HEK293T (cell line): ENCODE measurements around the gene TP53.

Experiments used
- CTCF ChIA-PET: fragments of 350-600 bp; formaldehyde crosslinking; extraction: SDS; loops from one replicate; lab custom pipeline; 2021; ENCODE audit warnings: antibody characterized with exemption, inconsistent platforms; lab: Yijun Ruan, JAX
- POLR2A ChIA-PET: fragments of 350-600 bp; formaldehyde crosslinking; extraction: SDS; loops from one replicate; lab custom pipeline; 2020; ENCODE audit warnings: antibody characterized with exemption, inconsistent platforms; lab: Yijun Ruan, JAX
- DNase-seq: peaks from one replicate; pipeline ENCODE4 v3.0.0; 2012; ENCODE audit warnings: mixed read lengths; ENCODE audit errors: extremely low spot score
- ARNT ChIP-seq: fragments of 450-650 bp; IDR thresholded peaks from 2 replicates; pipeline ENCODE4 v1.6.1; 2017; ENCODE audit warnings: mild to moderate bottlenecking
- BHLHE40 ChIP-seq: fragments of 450-650 bp; IDR thresholded peaks from 2 replicates; pipeline ENCODE4 v1.6.1; 2016; ENCODE audit warnings: mild to moderate bottlenecking, moderate library complexity, borderline replicate concordance
- CTBP1 ChIP-seq: fragments of 450-650 bp; IDR thresholded peaks from 2 replicates; pipeline ENCODE4 v1.6.1; 2016; ENCODE audit warnings: borderline replicate concordance
- ELF4 ChIP-seq: fragments of 450-650 bp; IDR thresholded peaks from 2 replicates; pipeline ENCODE4 v1.6.1; 2017; ENCODE audit warnings: antibody characterized with exemption
- FOXA1 ChIP-seq: fragments of 450-650 bp; IDR thresholded peaks from 2 replicates; pipeline ENCODE4 v1.6.1; 2016; ENCODE audit warnings: mild to moderate bottlenecking
- FOXK2 ChIP-seq: fragments of 450-650 bp; IDR thresholded peaks from 2 replicates; pipeline ENCODE4 v1.6.1; 2016; ENCODE audit warnings: mild to moderate bottlenecking
- FOXM1 ChIP-seq: fragments of 450-650 bp; IDR thresholded peaks from 2 replicates; pipeline ENCODE4 v1.6.1; 2017; ENCODE audit warnings: mild to moderate bottlenecking, borderline replicate concordance
- HDGF ChIP-seq: fragments of 450-650 bp; IDR thresholded peaks from 2 replicates; pipeline ENCODE4 v1.6.1; 2017; ENCODE audit warnings: antibody characterized with exemption, borderline replicate concordance
- L3MBTL2 ChIP-seq: fragments of 450-650 bp; conservative IDR thresholded peaks from 2 replicates; pipeline ENCODE4 v1.6.1; 2016; ENCODE audit warnings: mild to moderate bottlenecking
- LEF1 ChIP-seq: fragments of 450-650 bp; IDR thresholded peaks from 2 replicates; pipeline ENCODE4 v1.6.1; 2017; ENCODE audit warnings: mild to moderate bottlenecking, borderline replicate concordance
- NFRKB ChIP-seq: fragments of 450-650 bp; IDR thresholded peaks from 2 replicates; pipeline ENCODE4 v1.6.1; 2016; ENCODE audit warnings: mild to moderate bottlenecking, moderate library complexity
- SP1 ChIP-seq: fragments of 450-650 bp; IDR thresholded peaks from 2 replicates; pipeline ENCODE4 v1.6.1; 2017
- SUZ12 ChIP-seq: fragments of 450-650 bp; IDR thresholded peaks from 2 replicates; pipeline ENCODE4 v1.6.1; 2016; ENCODE audit warnings: mild to moderate bottlenecking
- TARDBP ChIP-seq: fragments of 450-650 bp; IDR thresholded peaks from 2 replicates; pipeline ENCODE4 v1.6.1; 2016
- ZNF384 ChIP-seq: fragments of 450-650 bp; IDR thresholded peaks from 2 replicates; pipeline ENCODE4 v1.6.1; 2016
- TF ChIP-seq, protein P1 (sequence below): fragments of 450-650 bp; IDR thresholded peaks from 2 replicates; pipeline ENCODE4 v1.6.1; 2016

The TP53 gene

DNA sequence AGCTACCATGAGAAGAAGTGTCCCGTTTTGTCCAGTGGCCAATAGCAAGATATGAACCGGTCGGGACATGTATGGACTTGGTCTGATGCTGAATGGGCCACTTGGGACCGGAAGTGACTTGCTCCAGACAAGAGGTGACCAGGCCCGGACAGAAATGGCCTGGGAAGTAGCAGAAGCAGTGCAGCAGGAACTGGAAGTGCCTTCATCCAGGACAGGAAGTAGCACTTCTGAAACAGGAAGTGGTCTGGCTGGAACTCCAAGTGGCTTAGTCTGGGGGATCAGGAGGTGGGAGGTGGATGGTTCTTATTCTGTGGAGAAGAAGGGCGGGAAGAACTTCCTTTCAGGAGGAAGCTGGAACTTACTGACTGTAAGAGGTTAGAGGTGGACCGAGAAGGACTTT lies 23.0 kb upstream of the TP53 start:
- DNase-seq: no peak
- TF ChIP-seq BHLHE40: no peak
- no peak for TF ChIP-seq FOXA1
- TF ChIP-seq HDGF: no peak
- no peak for TF ChIP-seq L3MBTL2
- no peak for TF ChIP-seq FOXK2
- no peak for TF ChIP-seq SP1
- TF ChIP-seq NFRKB: no peak
- no peak for TF ChIP-seq ARNT
- TF ChIP-seq TARDBP: no peak
- TF ChIP-seq SUZ12: no peak
- TF ChIP-seq FOXM1: no peak
- no peak for TF ChIP-seq ELF4
- no peak for TF ChIP-seq ZNF384
- CTCF ChIA-PET: no interaction called here
- POLR2A ChIA-PET: interaction anchor here (3.0 kb wide), 1 partner anchor 23 kb away, joined by 8 read pairs; the partner anchor contains the start of genes TP53 and WRAP53

DNA sequence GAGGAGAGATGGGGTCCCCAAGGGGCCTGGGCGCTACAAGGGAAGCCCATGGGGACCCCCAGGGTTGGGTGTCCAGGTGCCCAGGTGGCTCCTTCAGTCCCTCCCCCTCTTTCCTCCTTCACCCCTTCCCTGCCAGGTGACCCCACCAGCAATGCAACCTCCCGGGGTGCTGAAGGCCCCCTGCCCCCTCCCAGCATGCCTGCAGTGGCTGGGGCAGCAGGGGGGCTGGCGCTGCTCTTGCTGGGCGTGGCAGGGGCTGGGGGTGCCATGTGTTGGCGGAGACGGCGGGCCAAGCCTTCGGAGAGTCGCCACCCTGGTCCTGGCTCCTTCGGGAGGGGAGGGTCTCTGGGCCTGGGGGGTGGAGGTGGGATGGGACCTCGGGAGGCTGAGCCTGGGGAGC lies 21.7 kb upstream of the TP53 start:
- CTCF ChIA-PET: no interaction called here
- POLR2A ChIA-PET: interaction anchor here (1.2 kb wide), 1 partner anchor 22 kb away, joined by 3 read pairs; the partner anchor contains the start of gene TP53
- no peak for TF ChIP-seq SP1
- TF ChIP-seq ARNT: no peak
- no peak for TF ChIP-seq HDGF
- TF ChIP-seq BHLHE40: no peak
- no peak for TF ChIP-seq FOXK2
- no peak for TF ChIP-seq CTBP1
- no peak for TF ChIP-seq FOXA1
- TF ChIP-seq FOXM1: no peak
- TF ChIP-seq NFRKB: no peak
- TF ChIP-seq ELF4: no peak
- TF ChIP-seq, protein P1, sequence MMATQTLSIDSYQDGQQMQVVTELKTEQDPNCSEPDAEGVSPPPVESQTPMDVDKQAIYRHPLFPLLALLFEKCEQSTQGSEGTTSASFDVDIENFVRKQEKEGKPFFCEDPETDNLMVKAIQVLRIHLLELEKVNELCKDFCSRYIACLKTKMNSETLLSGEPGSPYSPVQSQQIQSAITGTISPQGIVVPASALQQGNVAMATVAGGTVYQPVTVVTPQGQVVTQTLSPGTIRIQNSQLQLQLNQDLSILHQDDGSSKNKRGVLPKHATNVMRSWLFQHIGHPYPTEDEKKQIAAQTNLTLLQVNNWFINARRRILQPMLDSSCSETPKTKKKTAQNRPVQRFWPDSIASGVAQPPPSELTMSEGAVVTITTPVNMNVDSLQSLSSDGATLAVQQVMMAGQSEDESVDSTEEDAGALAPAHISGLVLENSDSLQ: no peak
- TF ChIP-seq L3MBTL2: no peak
- no peak for TF ChIP-seq SUZ12
- no peak for TF ChIP-seq LEF1
- TF ChIP-seq TARDBP: no peak
- TF ChIP-seq ZNF384: no peak
- DNase-seq: no peak

DNA sequence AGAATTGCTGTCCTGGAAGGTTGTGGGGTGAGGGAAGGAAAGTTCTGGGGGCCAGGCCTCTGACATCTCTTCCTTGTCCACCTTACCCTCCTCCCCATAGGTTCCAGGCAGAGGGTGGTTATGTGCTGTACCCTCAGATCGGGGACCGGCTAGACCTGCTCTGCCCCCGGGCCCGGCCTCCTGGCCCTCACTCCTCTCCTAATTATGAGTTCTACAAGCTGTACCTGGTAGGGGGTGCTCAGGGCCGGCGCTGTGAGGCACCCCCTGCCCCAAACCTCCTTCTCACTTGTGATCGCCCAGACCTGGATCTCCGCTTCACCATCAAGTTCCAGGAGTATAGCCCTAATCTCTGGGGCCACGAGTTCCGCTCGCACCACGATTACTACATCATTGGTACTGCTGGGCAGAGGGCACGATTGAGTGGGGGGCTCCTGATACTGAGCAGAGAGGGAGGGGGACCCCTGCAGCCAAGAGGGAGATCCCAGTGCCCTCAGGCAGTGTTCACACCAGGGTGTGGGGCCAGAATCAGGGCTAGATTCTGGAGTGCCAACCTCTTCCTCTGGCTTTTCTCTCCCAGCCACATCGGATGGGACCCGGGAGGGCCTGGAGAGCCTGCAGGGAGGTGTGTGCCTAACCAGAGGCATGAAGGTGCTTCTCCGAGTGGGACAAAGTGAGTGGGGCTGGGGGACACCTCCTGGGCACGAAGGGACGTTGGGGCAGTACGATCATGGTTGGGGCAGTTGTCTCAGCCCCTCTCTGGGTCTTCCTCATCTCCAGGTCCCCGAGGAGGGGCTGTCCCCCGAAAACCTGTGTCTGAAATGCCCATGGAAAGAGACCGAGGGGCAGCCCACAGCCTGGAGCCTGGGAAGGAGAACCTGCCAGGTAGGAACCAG lies 20.8 kb upstream of the TP53 start:
- ChIA-PET POLR2A (interaction anchor here (1.2 kb wide), 1 partner anchor 21 kb away, joined by 3 read pairs; the partner anchor contains the start of gene TP53), CTCF (interaction anchor here (0.6 to 1.7 kb wide), 2 partner anchors 8 to 124 kb away, joined by 3 to 9 read pairs; no protein-coding TSS in a partner anchor)
- TF ChIP-seq CTBP1 (no peak), NFRKB (no peak), HDGF (no peak), TARDBP (no peak), SUZ12 (no peak), BHLHE40 (no peak)
- DNase-seq: no peak

DNA sequence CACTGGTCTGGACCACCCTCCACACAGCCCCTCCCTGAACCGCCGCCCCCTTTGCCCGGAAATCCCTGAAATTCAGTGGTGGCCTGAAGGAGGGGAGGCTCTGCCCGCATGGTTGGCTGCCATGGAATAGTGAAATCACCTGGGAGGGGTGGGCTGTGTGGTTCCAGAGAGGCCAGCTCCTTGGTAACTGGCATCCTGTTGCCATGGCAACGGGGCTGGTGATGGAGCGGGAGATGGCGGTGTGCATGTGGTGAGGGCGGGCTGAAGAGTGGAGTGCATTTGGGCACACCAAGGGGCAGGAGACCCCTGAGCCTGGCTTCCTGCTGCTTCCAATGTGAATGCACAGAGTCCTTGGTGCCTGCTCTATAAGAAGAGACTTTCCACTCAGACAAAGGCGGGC lies 20.2 kb upstream of the TP53 start:
- no peak for DNase-seq
- ChIA-PET POLR2A (interaction anchor here (2.5 to 9.0 kb wide), 2 partner anchors 9 to 19 kb away, joined by 19 to 100 read pairs; partner anchors contain the start of genes DNAH2, TP53 and WRAP53), CTCF (interaction anchor here (1.7 kb wide), 1 partner anchor 9 kb away, joined by 9 read pairs; no protein-coding TSS in a partner anchor)
- TF ChIP-seq SP1 (no peak), FOXM1 (no peak), HDGF (no peak), CTBP1 (no peak), ELF4 (no peak)

DNA sequence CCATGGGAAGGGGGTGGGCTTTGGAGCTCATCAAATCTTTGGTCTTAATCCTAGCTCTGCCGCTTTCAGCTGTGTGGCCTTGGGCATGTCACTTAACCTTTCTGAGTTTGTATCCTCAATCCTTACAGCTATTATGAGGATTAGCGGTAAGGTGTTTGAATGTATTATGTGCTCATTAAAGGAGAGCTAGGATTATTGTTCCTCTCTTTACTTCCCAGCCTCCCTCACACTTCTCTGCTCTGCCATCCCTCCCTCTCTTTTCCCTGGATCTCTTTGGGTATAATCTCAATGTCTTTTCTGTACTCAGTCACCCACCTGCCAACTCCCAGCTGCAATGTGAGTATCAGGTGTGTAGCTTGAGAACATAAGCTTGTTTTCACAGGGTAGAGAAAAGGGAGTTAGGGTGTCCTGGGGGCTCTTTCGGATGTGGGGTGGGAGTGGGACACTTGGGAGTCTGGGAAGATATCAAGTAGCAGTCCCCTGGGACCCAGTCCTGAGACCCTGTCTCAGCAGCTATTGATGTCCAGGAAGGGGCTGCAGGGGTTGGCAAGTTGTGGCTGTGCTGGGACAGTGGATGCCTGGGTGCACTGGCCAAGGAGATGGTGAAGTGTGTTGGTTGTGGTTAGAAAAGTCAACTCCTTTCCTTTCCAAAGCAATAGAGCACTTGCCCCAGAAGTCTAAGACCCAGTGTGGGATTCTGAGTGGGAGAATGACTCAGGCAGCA lies 19.5 kb upstream of the TP53 start:
- ChIA-PET POLR2A (interaction anchor here (2.5 to 9.0 kb wide), 2 partner anchors 10 to 18 kb away, joined by 19 to 100 read pairs; partner anchors contain the start of genes DNAH2, TP53 and WRAP53), CTCF (interaction anchor here (0.5 to 4.1 kb wide), 4 partner anchors 10 to 94 kb away, joined by 3 to 15 read pairs (median 6); partner anchors contain the start of genes TP53 and WRAP53)
- TF ChIP-seq FOXA1: no peak
- TF ChIP-seq TARDBP: no peak
- TF ChIP-seq LEF1: no peak
- TF ChIP-seq SP1: no peak
- TF ChIP-seq FOXK2: no peak
- no peak for TF ChIP-seq FOXM1
- no peak for TF ChIP-seq CTBP1
- TF ChIP-seq HDGF: no peak
- TF ChIP-seq ZNF384: no peak
- TF ChIP-seq L3MBTL2: no peak
- TF ChIP-seq, protein P1: no peak
- no peak for TF ChIP-seq NFRKB
- TF ChIP-seq BHLHE40: no peak
- TF ChIP-seq ARNT: no peak
- TF ChIP-seq ELF4: no peak
- TF ChIP-seq SUZ12: no peak
- no peak for DNase-seq
